ENCODE measurements around the gene RELT. TPM values are rescaled to one million over a fixed set of nuclear protein-coding genes. Genes with fewer than 3 reads are reported as not detected.

RELT gene
- total RNA-seq, 1 experiment from 2014 or later, result 24.5 TPM

DNA sequence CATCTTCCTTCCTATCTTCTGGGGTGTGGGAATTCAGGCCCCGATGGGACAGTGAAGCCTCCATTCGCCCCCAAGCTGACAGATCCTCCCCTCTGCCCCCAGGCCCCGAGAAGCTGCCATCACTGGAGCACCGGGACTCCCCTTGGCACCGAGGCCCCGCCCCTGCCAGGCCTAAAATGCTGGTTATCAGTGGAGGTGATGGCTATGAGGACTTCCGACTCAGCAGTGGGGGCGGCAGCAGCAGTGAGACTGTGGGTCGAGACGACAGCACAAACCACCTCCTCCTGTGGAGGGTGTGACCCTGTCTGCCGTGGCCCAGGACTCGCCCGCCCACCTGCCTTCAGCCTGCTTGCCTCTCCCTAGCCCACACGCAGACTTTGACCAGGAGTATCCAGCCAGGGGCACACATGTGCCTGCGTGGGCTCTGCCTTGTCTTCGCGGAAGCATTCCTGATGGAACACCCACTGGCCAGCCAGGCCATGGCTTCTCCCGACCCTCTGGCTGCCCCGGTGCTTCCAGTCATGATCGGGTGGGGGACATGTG is 8.6 kb upstream of the RELT start:
- Histone ChIP-seq H3K9me3 (ENCODE audit: low read length) (no peaks in the 10 kb centered on the region), H3K9me2 (replicated peaks; ENCODE audit: low read length) (no peaks in the 10 kb centered on the region), H3K9ac (ENCODE audit: low read length) (no peak overlapping the region), H3K4me2 (ENCODE audit: low read length) (no peak overlapping the region), H4K20me1 (ENCODE audit: low read length) (no peaks in the 10 kb centered on the region), H3K27me3 (ENCODE audit: low read length) (no peaks in the 10 kb centered on the region), H3K4me3 (ENCODE audit: low read length) (no peak overlapping the region), H3K36me3 (ENCODE audit: low read depth, low read length) (no peaks in the 10 kb centered on the region), H3F3A (ENCODE audit: low read length, unreplicated experiment) (no peaks in the 10 kb centered on the region), H3K27ac (ENCODE audit: low read length) (no peak overlapping the region), H3K79me2 (ENCODE audit: low read length) (no peaks in the 10 kb centered on the region), H2AFZ (ENCODE audit: low read length) (no peak overlapping the region), H3K4me1 (ENCODE audit: insufficient read depth, low read length) (no peaks in the 10 kb centered on the region)
- no peak for DNase-seq
- ChIA-PET POLR2A (ENCODE audit: unreplicated experiment) (no interaction called here), CTCF (no interaction called here)
- ATAC-seq, result no peak
- BruUV-seq (replicated peaks), result no TSS peak
- TF ChIP-seq, protein P1, sequence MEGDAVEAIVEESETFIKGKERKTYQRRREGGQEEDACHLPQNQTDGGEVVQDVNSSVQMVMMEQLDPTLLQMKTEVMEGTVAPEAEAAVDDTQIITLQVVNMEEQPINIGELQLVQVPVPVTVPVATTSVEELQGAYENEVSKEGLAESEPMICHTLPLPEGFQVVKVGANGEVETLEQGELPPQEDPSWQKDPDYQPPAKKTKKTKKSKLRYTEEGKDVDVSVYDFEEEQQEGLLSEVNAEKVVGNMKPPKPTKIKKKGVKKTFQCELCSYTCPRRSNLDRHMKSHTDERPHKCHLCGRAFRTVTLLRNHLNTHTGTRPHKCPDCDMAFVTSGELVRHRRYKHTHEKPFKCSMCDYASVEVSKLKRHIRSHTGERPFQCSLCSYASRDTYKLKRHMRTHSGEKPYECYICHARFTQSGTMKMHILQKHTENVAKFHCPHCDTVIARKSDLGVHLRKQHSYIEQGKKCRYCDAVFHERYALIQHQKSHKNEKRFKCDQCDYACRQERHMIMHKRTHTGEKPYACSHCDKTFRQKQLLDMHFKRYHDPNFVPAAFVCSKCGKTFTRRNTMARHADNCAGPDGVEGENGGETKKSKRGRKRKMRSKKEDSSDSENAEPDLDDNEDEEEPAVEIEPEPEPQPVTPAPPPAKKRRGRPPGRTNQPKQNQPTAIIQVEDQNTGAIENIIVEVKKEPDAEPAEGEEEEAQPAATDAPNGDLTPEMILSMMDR (conservative IDR thresholded peaks at IDR 0.05; ENCODE audit: low read depth, low read length), result no peak
- TF ChIP-seq EZH2phosphoT487 (IDR thresholded peaks at IDR 0.05; ENCODE audit: borderline replicate concordance, low read length) (no peak), EZH2 (IDR thresholded peaks at IDR 0.05; ENCODE audit: low read length, unreplicated experiment) (no peak)
- intact Hi-C loops (cut with micrococcal nuclease), result no loop called here

DNA sequence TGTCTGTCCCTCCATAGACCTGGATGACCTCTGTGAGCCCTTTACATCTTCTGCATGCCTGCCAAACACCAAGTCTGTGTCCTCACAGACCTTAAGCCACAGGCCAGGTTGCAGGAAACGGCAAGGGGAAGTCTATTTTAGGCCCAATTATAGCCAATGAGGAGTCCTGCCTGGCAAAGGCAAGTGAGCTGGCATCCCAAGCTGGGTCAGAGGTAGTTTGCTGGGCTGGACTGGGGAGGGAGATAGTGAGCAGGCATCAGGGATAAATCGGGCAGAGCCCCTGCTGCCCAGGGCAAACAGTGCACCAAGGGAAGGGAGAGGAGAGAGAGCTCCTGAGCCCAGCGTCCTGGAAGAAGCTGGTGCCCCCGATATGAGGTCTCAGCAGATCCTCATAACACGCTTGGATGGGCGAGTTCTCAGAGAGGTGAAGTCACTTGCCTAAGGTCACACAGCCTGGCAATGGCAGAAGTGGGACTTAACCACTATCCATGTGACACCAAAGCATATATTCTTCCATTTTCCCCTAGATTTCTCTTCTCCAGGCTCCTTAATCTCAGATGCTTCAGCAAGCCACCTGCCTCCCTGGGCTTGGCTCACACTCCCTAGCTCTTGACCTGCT is 3.7 kb upstream of the RELT start:
- DNase-seq, result peak; percentile 44

More for the DNA sequence above, 3.7 kb upstream of the RELT start:
- Histone ChIP-seq H3K9me3 (ENCODE audit: low read length) (no peaks in the 10 kb centered on the region), H4K20me1 (ENCODE audit: low read length) (peaks cover 3% of the 10 kb centered on the region; the same call in 1 of the 2 replicates), H3K27ac (ENCODE audit: low read length) (no peak overlapping the region), H3K79me2 (ENCODE audit: low read length) (peaks cover 12% of the 10 kb centered on the region), H3K9me2 (replicated peaks; ENCODE audit: low read length) (no peaks in the 10 kb centered on the region), H3K36me3 (ENCODE audit: low read depth, low read length) (no peaks in the 10 kb centered on the region), H3K9ac (ENCODE audit: low read length) (no peak overlapping the region), H3F3A (ENCODE audit: low read length, unreplicated experiment) (no peaks in the 10 kb centered on the region), H3K4me2 (ENCODE audit: low read length) (no peak overlapping the region), H2AFZ (ENCODE audit: low read length) (no peak overlapping the region), H3K27me3 (ENCODE audit: low read length) (no peaks in the 10 kb centered on the region), H3K4me1 (ENCODE audit: insufficient read depth, low read length) (peaks cover 7% of the 10 kb centered on the region), H3K4me3 (ENCODE audit: low read length) (no peak overlapping the region)
- no peak for ATAC-seq
- intact Hi-C loops (cut with micrococcal nuclease), result no loop called here
- ChIA-PET CTCF (interaction anchor here (1.4 to 2.0 kb wide), 2 partner anchors 21 kb away, joined by 6 read pairs; no protein-coding TSS in a partner anchor), POLR2A (ENCODE audit: unreplicated experiment) (no interaction called here)
- no TSS peak for BruUV-seq (replicated peaks)
- TF ChIP-seq EZH2 (IDR thresholded peaks at IDR 0.05; ENCODE audit: low read length, unreplicated experiment), result no peak
- TF ChIP-seq, protein P1 (conservative IDR thresholded peaks at IDR 0.05; ENCODE audit: low read depth, low read length), result peak; percentile 42
- no peak for TF ChIP-seq EZH2phosphoT487 (IDR thresholded peaks at IDR 0.05; ENCODE audit: borderline replicate concordance, low read length)

All from PC-3 (cell line).